CD14-positive monocyte (primary cell): ENCODE measurements around the gene GPRIN1. TPM values are rescaled to one million over a fixed set of nuclear protein-coding genes. Genes with fewer than 3 reads are reported as not detected.

Source experiments
- DNase-seq, 3 donors: peaks; one replicate each; pipeline ENCODE4 v3.0.0-alpha.2; 2011 to 2022
- H2AFZ ChIP-seq: 2 replicates; pipeline ENCODE4 v1.6.0; 2012; ENCODE audit warnings: mild to moderate bottlenecking, low read depth, low read length, inconsistent platforms; ENCODE audit not compliant: insufficient read depth, poor library complexity, severe bottlenecking
- H3K27ac ChIP-seq, 2 donors: 1 replicate in 1 of 2; 2 replicates in 1 of 2; pipeline ENCODE4 v1.5.1; 2012 to 2013; ENCODE audit warnings: low read length in 2 of 2, control low read depth in 1 of 2, inconsistent platforms in 1 of 2, low read depth in 1 of 2, mild to moderate bottlenecking in 1 of 2
- H3K27me3 ChIP-seq, 2 donors: one replicate each; pipeline versions ENCODE4 v1.6.0 to v1.6.1; 2011 to 2013; ENCODE audit warnings: low read length in 2 of 2; ENCODE audit not compliant: control insufficient read depth in 2 of 2, insufficient read depth in 2 of 2
- H3K36me3 ChIP-seq, 2 donors: replicated peaks in 1 of 2; 1 replicate in 1 of 2; 2 replicates in 1 of 2; pipeline versions ENCODE4 v1.5.1 to v1.6.1; 2012 to 2013; ENCODE audit warnings: low read length in 2 of 2, control low read depth in 1 of 2, inconsistent platforms in 1 of 2, mild to moderate bottlenecking in 1 of 2; ENCODE audit not compliant: insufficient read depth in 2 of 2, control insufficient read depth in 1 of 2
- H3K4me1 ChIP-seq, 2 donors: 1 replicate in 1 of 2; 2 replicates in 1 of 2; pipeline versions ENCODE4 v1.5.1 to v1.6.1; 2012 to 2013; ENCODE audit warnings: low read length in 2 of 2, control low read depth in 1 of 2, inconsistent platforms in 1 of 2, mild to moderate bottlenecking in 1 of 2, moderate library complexity in 1 of 2; ENCODE audit not compliant: insufficient read depth in 2 of 2, control insufficient read depth in 1 of 2
- H3K4me2 ChIP-seq: replicated peaks from 2 replicates; pipeline ENCODE3; 2012; ENCODE audit warnings: low read length, moderate library complexity, mild to moderate bottlenecking; ENCODE audit not compliant: poor library complexity, severe bottlenecking; ENCODE audit errors: extremely low read depth
- H3K4me3 ChIP-seq, 3 experiments: fragments of 200-600 bp in 1 of 3; sonication (generic) in 1 of 3; replicated peaks in 1 of 3; 1 replicate in 2 of 3; 2 replicates in 1 of 3; pipeline ENCODE4 v1.5.1; 2011 to 2013; ENCODE audit warnings: low read length in 3 of 3, mild to moderate bottlenecking in 3 of 3, control low read depth in 2 of 3, low read depth in 2 of 3, inconsistent platforms in 1 of 3, moderate library complexity in 1 of 3
- H3K79me2 ChIP-seq: 2 replicates; pipeline ENCODE4 v1.6.0; 2012; ENCODE audit warnings: mild to moderate bottlenecking, control low read depth, inconsistent platforms, low read length, moderate library complexity; ENCODE audit not compliant: insufficient read depth
- H3K9ac ChIP-seq: 2 replicates; pipeline ENCODE4 v1.6.0; 2017; ENCODE audit warnings: low read length, mild to moderate bottlenecking; ENCODE audit not compliant: insufficient read depth, poor library complexity, severe bottlenecking
- H3K9me3 ChIP-seq, 2 donors: replicated peaks in 1 of 2; 1 replicate in 1 of 2; 2 replicates in 1 of 2; pipeline versions ENCODE4 v1.5.1 to v1.6.1; 2012 to 2013; ENCODE audit warnings: low read length in 2 of 2, control low read depth in 1 of 2; ENCODE audit not compliant: control insufficient read depth in 1 of 2, insufficient read depth in 1 of 2
- H4K20me1 ChIP-seq: 2 replicates; pipeline ENCODE4 v1.6.0; 2012; ENCODE audit warnings: mild to moderate bottlenecking, low read length, control low read depth, moderate library complexity; ENCODE audit not compliant: insufficient read depth
- H3K27ac Mint-ChIP-seq, 7 donors: one replicate each; pipeline ENCODE4 v1.8.0; 2020; ENCODE audit warnings: mild to moderate bottlenecking in 7 of 7, mixed read lengths in 7 of 7, moderate library complexity in 6 of 7, inconsistent platforms in 2 of 7
- H3K27me3 Mint-ChIP-seq, 3 donors: one replicate each; pipeline ENCODE4 v1.8.0; 2021 to 2022; ENCODE audit warnings: low read depth in 3 of 3, mild to moderate bottlenecking in 3 of 3, mixed read lengths in 3 of 3, moderate library complexity in 3 of 3, inconsistent platforms in 1 of 3
- H3K36me3 Mint-ChIP-seq, 2 donors: one replicate each; pipeline ENCODE4 v1.8.0; 2020; ENCODE audit warnings: mixed read lengths in 2 of 2, inconsistent platforms in 1 of 2, mild to moderate bottlenecking in 1 of 2
- H3K4me1 Mint-ChIP-seq: one replicate; pipeline ENCODE4 v1.8.0; 2020; ENCODE audit warnings: mild to moderate bottlenecking, mixed read lengths
- H3K4me3 Mint-ChIP-seq, 2 donors: one replicate each; pipeline ENCODE4 v1.8.0; 2020; ENCODE audit warnings: mild to moderate bottlenecking in 2 of 2, mixed read lengths in 2 of 2, moderate library complexity in 1 of 2
- H3K9me3 Mint-ChIP-seq, 7 donors: one replicate each; pipeline ENCODE4 v1.8.0; 2020 to 2022; ENCODE audit warnings: mixed read lengths in 7 of 7, mild to moderate bottlenecking in 6 of 7, moderate library complexity in 6 of 7, inconsistent platforms in 2 of 7
- CTCF ChIP-seq: fragments of 200-600 bp; IDR thresholded peaks from one replicate; pipeline ENCODE4 v1.8.0; 2022; ENCODE audit warnings: antibody characterized with exemption, mild to moderate bottlenecking
- WGBS: methylation state at CpG from one replicate; pipeline ENCODE4 v1.1.5; 2013; ENCODE audit warnings: missing lambda C conversion rate; ENCODE audit not compliant: insufficient coverage; 5-methylcytosine and 5-hydroxymethylcytosine counted together
- intact Hi-C, 2 donors: fragments of 100-400 bp; cut with micrococcal nuclease; formaldehyde crosslinking; loops; one replicate each; pipeline versions ENCODE4 v1.15.0 to v1.15.1; 2023
- polyA plus RNA-seq, 3 donors: library from polyadenylated mRNA; depleted of rRNA in 1 of 3; unstranded in 2 of 3; stranded (reverse) in 1 of 3; fragments of 300-500 nt in 2 of 3; fragments of >200 nt in 1 of 3; fragmentation: Illumina TruSeq in 2 of 3; gene quantifications; 1 replicate in 2 of 3; 2 replicates in 1 of 3; pipeline ENCODE4 v1.2.3, GENCODE V29; 2012 to 2021

The GPRIN1 gene
- polyA plus RNA-seq, 3 donors: 0.05 to 0.30 (median 0.13) TPM

GRCh38 chr5:176577312-176578176, 32.4 kb downstream of the GPRIN1 start:
- Histone ChIP-seq H3K4me1 (no peaks in the 10 kb centered on the region), H3K4me3 (no peak overlapping the region), H3K9me3 (no peaks in the 10 kb centered on the region), H2AFZ (no peak overlapping the region), H3K27ac (no peak overlapping the region), H4K20me1 (no peaks in the 10 kb centered on the region), H3K4me2 (no peak overlapping the region), H3K79me2 (no peaks in the 10 kb centered on the region), H3K9ac (no peak overlapping the region), H3K36me3 (no peaks in the 10 kb centered on the region), H3K27me3 (no peaks in the 10 kb centered on the region)
- Mint-ChIP-seq H3K27ac (peak overlapping the region in 1 of 7 donors; percentile 20), H3K9me3 (peaks cover 0 to 2% (median 0%) of the 10 kb centered on the region in 7 donors), H3K36me3 (no peaks in the 10 kb centered on the region), H3K4me1 (peaks cover 5% of the 10 kb centered on the region), H3K27me3 (peaks cover 5 to 7% (median 7%) of the 10 kb centered on the region in 3 donors), H3K4me3 (no peak overlapping the region)
- 88% methylated on average over 34 of the region's 36 CpGs for whole genome bisulfite sequencing
- TF ChIP-seq CTCF: no peak
- no peak for DNase-seq
- intact Hi-C loops: no loop called here

GRCh38 chr5:176575488-176576422, 34.2 kb downstream of the GPRIN1 start:
- Mint-ChIP-seq H3K4me1 (peaks cover 5% of the 10 kb centered on the region), H3K4me3 (no peak overlapping the region), H3K9me3 (peaks cover 0 to 2% (median 0%) of the 10 kb centered on the region in 7 donors), H3K36me3 (no peaks in the 10 kb centered on the region), H3K27me3 (peaks cover 5 to 12% (median 10%) of the 10 kb centered on the region in 3 donors), H3K27ac (no peak overlapping the region)
- Histone ChIP-seq H3K9me3 (no peaks in the 10 kb centered on the region), H3K4me1 (no peaks in the 10 kb centered on the region), H3K36me3 (no peaks in the 10 kb centered on the region), H3K4me3 (no peak overlapping the region), H3K27me3 (no peaks in the 10 kb centered on the region), H2AFZ (no peak overlapping the region), H3K4me2 (no peak overlapping the region), H3K79me2 (no peaks in the 10 kb centered on the region), H3K27ac (no peak overlapping the region), H4K20me1 (no peaks in the 10 kb centered on the region), H3K9ac (no peak overlapping the region)
- intact Hi-C loops: no loop called here
- TF ChIP-seq CTCF: no peak
- DNase-seq: no peak
- WGBS: 96% methylated on average over 31 of the region's 37 CpGs
